Measurements from ENCODE around the gene EDEM1.
A peak's percentile ranks its signal among the peaks of the same experiment; 100 is the strongest.

DNA sequence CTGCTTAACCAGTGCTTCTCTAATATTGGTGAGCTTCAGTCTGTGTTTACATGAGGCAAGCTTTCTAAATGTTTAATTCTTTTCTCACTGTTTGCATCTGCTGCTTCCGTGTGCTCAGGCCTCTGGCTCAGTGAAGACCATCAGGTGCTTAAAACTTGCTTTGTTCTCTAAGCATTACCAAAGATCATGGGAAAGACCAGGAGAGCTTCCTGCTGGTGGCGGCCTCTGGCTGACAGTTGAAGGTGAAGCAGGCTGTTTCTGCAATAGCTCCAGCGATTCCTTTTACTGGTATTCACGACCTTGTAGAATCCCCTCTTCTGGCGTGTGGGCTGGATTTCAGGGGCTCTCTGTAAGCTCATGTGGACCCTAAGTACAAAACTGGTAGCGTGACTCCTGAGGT lies 45.1 kb downstream of the EDEM1 start:
- TF ChIP-seq, protein P1, sequence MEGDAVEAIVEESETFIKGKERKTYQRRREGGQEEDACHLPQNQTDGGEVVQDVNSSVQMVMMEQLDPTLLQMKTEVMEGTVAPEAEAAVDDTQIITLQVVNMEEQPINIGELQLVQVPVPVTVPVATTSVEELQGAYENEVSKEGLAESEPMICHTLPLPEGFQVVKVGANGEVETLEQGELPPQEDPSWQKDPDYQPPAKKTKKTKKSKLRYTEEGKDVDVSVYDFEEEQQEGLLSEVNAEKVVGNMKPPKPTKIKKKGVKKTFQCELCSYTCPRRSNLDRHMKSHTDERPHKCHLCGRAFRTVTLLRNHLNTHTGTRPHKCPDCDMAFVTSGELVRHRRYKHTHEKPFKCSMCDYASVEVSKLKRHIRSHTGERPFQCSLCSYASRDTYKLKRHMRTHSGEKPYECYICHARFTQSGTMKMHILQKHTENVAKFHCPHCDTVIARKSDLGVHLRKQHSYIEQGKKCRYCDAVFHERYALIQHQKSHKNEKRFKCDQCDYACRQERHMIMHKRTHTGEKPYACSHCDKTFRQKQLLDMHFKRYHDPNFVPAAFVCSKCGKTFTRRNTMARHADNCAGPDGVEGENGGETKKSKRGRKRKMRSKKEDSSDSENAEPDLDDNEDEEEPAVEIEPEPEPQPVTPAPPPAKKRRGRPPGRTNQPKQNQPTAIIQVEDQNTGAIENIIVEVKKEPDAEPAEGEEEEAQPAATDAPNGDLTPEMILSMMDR (IDR thresholded peaks at IDR 0.05; ENCODE audit: poor library complexity, severe bottlenecking), result peak; percentile 27
- TF ChIP-seq EP300 (conservative IDR thresholded peaks at IDR 0.05; ENCODE audit: poor library complexity, severe bottlenecking) (no peak), RAD21 (conservative IDR thresholded peaks at IDR 0.05) (no peak), EZH2 (IDR thresholded peaks at IDR 0.05; ENCODE audit: borderline replicate concordance, insufficient read depth, low read length, poor library complexity, severe bottlenecking) (no peak)
